ENCODE measurements around the gene RYR1. TPM values are rescaled to one million over a fixed set of nuclear protein-coding genes. Genes with fewer than 3 reads are reported as not detected.
"Not testable (repeated sequence)": the region's sequence is repeated elsewhere in the genome, so short reads cannot be mapped to it uniquely, and the experiment has no call there.

The RYR1 gene
- total RNA-seq, 2 donors from 2014 or later = 13.2 to 41.5 TPM

- Mint-ChIP-seq H3K27me3 (no peaks in the 10 kb centered on the region), H3K27ac (peak overlapping the region; percentile 97), H3K9me3 (no peaks in the 10 kb centered on the region), H3K4me1 (peaks cover 32% of the 10 kb centered on the region), H3K36me3 (ENCODE audit: low read depth) (peaks cover 90% of the 10 kb centered on the region), H3K4me3 (peak overlapping the region; percentile 98)
- no peak for ATAC-seq (replicated peaks)
Observed at GRCh38 chr19:38619361-38620174, 186.1 kb downstream of the RYR1 start.

DNA sequence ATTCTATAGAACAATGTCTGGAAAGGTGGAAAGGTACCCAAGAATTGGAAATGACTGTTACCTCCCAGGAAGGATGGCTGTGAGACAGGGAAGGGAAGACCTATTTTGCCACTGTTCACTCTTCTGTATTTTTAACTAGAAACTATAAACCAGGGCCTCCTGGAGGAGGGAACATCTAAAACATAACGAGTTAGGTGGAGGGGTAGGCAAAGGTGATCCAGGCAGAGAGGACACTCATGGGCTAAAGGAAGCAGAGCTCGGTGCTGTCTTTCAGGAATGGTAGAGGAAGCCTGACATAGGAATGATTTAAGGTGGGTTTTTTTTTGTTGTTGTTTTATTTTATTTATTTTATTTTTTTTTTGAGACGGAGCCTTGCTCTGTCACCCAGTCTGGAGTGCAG, 191.3 kb downstream of the RYR1 start:
- peaks cover 9% of the 10 kb centered on the region for H3K4me1 Mint-ChIP-seq
- no peak for ATAC-seq (replicated peaks)
- H3K36me3 Mint-ChIP-seq (ENCODE audit: low read depth) = peaks cover 96% of the 10 kb centered on the region
- no peak overlapping the region for H3K27ac Mint-ChIP-seq
- no peak overlapping the region for H3K4me3 Mint-ChIP-seq
- H3K9me3 Mint-ChIP-seq = no peaks in the 10 kb centered on the region
- H3K27me3 Mint-ChIP-seq = no peaks in the 10 kb centered on the region

GRCh38 chr19:38626401-38626800, 192.9 kb downstream of the RYR1 start:
- no peaks in the 10 kb centered on the region for H3K9me3 Mint-ChIP-seq
- peaks cover 4% of the 10 kb centered on the region for H3K4me1 Mint-ChIP-seq
- no peak overlapping the region for H3K4me3 Mint-ChIP-seq
- H3K27ac Mint-ChIP-seq = no peak overlapping the region
- H3K36me3 Mint-ChIP-seq (ENCODE audit: low read depth) = peaks cover 100% of the 10 kb centered on the region
- ATAC-seq (replicated peaks) = no peak
- H3K27me3 Mint-ChIP-seq = no peaks in the 10 kb centered on the region

GRCh38 chr19:38629568-38629967, 196.1 kb downstream of the RYR1 start:
- Mint-ChIP-seq H3K9me3 (no peaks in the 10 kb centered on the region), H3K4me1 (peaks cover 3% of the 10 kb centered on the region), H3K4me3 (no peak overlapping the region), H3K36me3 (ENCODE audit: low read depth) (peaks cover 95% of the 10 kb centered on the region), H3K27ac (no peak overlapping the region), H3K27me3 (no peaks in the 10 kb centered on the region)
- ATAC-seq (replicated peaks) = no peak

GRCh38 chr19:38631301-38631700, 197.8 kb downstream of the RYR1 start:
- H3K27me3 Mint-ChIP-seq; H3K9me3 Mint-ChIP-seq; H3K27ac Mint-ChIP-seq; ATAC-seq (replicated peaks); H3K4me1 Mint-ChIP-seq; H3K4me3 Mint-ChIP-seq: not testable (repeated sequence)
- peaks cover 91% of the 10 kb centered on the region for H3K36me3 Mint-ChIP-seq (ENCODE audit: low read depth)

DNA sequence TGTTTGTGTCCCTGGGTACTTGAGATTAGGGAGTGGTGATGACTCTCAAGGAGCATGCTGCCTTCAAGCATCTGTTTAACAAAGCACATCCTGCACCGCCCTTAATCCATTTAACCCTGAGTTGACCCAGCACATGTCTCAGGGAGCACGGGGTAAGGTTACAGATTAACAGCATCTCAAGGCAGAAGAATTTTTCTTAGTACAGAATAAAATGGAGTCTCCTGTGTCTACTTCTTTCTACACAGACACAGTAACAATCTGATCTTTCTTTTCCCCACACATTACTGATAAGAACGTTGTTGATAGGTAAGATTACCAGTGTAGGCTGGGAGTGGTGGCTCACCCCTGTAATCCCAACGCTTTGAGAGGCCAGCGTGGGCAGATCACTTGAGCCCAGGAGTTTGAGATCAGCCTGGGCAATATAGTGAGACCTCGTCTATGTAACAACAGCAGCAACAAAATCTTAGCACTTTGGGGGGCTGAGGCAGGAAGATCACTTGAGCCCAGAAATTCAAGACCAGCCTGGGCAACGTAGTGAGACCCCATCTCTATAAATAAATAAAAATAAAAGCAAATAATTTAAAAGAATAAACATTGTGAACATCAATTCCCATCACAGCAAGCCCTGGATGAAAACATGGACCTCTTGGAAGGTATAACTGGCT, 198.5 kb downstream of the RYR1 start:
- not testable (repeated sequence) for H3K4me3 Mint-ChIP-seq; H3K9me3 Mint-ChIP-seq; H3K27me3 Mint-ChIP-seq; ATAC-seq (replicated peaks); H3K27ac Mint-ChIP-seq
- peaks cover 90% of the 10 kb centered on the region for H3K36me3 Mint-ChIP-seq (ENCODE audit: low read depth)
- H3K4me1 Mint-ChIP-seq = peaks cover 12% of the 10 kb centered on the region

DNA sequence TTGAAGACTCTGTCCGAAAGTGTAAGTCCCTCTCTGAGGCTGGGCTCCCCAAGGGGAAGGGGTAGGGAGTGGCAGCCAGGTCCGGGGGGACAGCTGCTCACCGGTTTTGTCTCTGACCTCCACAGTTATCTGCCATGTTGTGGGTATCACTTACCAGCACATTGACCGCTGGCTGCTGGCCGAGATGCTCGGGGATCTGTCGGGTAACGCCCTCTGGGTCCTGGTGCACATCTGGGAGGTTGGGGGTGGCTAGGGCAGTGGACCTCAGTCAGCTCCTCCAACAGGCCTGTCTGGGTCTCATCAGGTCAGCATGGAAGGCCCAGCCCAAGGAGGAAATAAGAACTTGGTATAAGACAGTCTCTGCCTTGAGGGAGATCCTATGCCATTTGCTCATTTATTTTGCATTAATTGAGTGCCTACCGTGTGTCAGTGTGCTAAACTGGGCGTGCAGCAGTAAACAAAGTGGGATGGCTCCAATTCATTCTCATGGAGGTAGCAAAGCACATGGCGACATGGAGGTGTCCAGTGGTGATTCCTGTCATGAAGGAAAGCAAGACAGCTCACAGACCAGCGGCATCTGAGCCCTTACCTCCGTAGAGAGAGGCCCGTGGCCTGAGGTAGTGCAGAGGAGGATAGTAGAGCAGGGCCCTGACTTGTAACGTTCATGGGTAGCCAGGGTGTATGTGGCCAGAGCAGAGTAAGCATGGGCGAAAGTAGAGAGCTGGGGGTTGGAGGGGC, 199.2 kb downstream of the RYR1 start:
- ATAC-seq (replicated peaks) = no peak
- no peak overlapping the region for H3K27ac Mint-ChIP-seq
- H3K4me1 Mint-ChIP-seq = peaks cover 14% of the 10 kb centered on the region
- H3K27me3 Mint-ChIP-seq = no peaks in the 10 kb centered on the region
- no peaks in the 10 kb centered on the region for H3K9me3 Mint-ChIP-seq
- H3K36me3 Mint-ChIP-seq (ENCODE audit: low read depth) = peaks cover 86% of the 10 kb centered on the region
- no peak overlapping the region for H3K4me3 Mint-ChIP-seq

DNA sequence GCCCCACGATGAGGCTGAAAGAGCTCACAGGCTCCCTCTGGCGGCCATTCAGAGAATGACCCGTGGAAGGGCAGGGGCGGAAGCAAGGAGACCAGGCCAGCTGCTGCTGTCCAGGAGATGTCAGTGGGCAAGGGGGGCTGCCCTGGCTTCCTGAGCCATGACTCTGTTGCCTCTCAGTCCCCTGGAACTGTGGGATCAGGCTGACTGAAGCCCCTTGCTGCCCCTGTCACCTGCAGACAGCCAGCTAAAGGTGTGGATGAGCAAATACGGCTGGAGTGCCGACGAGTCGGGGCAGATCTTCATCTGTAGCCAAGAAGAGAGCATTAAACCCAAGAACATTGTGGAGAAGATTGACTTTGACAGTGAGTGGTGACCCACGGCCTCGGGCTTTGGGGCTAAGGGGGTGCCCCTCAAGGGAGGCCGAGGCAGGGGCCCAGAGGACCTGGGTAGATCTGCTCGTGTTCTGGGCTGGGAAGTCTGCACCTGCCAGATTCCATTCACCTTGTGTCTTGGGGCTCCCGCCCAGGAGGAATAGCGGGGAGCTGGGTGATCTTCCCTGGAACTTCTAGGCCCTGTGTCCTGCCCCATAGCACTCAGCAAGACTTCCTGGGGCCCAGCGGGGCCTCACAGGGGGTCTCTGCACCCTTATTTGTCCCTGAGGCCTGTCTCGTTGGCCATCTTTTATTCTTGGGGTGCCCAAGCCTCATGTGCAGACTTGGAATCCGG, 201.4 kb downstream of the RYR1 start:
- peak overlapping the region; percentile 9 for H3K4me3 Mint-ChIP-seq
- H3K27me3 Mint-ChIP-seq = no peaks in the 10 kb centered on the region
- peak overlapping the region; percentile 65 for H3K27ac Mint-ChIP-seq
- peaks cover 14% of the 10 kb centered on the region for H3K4me1 Mint-ChIP-seq
- peaks cover 64% of the 10 kb centered on the region for H3K36me3 Mint-ChIP-seq (ENCODE audit: low read depth)
- no peaks in the 10 kb centered on the region for H3K9me3 Mint-ChIP-seq
- no peak for ATAC-seq (replicated peaks)

DNA sequence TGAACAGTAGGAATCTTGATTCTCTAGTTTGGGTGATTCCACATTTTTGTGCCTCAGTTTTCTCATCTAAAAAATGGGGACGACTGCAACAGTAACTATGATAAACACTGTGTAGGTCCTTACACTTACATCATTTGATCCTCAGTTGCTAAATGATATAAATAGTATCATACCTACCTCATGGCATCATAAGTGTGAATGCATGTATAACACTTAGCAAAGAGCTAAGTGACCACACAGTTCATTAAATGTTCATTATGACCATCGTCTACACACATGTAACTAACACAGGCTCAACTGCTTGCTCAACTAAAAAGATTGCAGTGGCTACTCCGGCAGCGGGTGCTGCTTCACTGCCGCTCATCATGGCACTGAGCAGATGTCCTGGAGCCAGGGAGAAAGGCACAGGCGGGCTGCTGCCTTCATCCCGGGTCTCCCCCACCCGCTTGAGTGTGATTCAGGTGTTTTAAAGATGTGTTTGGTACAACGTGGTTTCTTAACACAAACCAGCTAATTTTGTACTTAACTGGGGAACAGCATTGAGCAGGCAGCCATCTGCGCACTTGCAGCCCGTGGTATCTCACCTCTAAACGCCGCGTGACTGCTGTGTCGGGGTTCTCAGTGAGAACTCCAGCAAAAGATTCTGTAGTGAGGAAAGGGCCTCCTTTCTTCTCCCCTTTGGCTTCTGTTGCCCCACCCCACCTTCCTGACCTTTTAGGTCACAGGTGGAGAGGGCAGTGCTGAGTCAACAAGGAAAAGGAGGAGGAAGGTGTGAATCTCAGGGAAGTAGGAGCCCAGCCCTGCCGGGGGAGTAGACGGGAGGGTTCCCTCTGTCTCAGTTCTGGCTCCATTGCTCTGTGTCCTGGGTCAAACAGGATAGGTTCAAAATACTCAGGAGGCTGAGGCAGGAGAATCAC, 202.2 kb downstream of the RYR1 start:
- Mint-ChIP-seq H3K36me3 (ENCODE audit: low read depth) (peaks cover 55% of the 10 kb centered on the region), H3K4me1 (peaks cover 14% of the 10 kb centered on the region), H3K27me3 (no peaks in the 10 kb centered on the region), H3K9me3 (no peaks in the 10 kb centered on the region), H3K4me3 (peak overlapping the region; percentile 30), H3K27ac (peak overlapping the region; percentile 59)
- ATAC-seq (replicated peaks) = no peak

Other genes with a start within 250 kb of the RYR1 start
- gene DPF1, start 209.5 kb upstream of the RYR1 start, total RNA-seq = 1 to 10 TPM in 1 of 2 donors, not detected in 1; 1.1 TPM
- gene PPP1R14A, start 177.3 kb upstream of the RYR1 start, total RNA-seq = not detected
- gene SPINT2, start 169.1 kb upstream of the RYR1 start, total RNA-seq = 10 to 100 TPM; 21.3 to 56.6 TPM
- gene C19orf33, start 129.4 kb upstream of the RYR1 start, total RNA-seq = under 1 TPM in 1 of 2 donors, not detected in 1; 0.87 TPM
- gene YIF1B, start 117.7 kb upstream of the RYR1 start, total RNA-seq = 10 to 100 TPM; 77.2 to 84.3 TPM
- 10 to 100 TPM; 13.7 to 19.4 TPM for gene KCNK6, start 113.8 kb upstream of the RYR1 start, total RNA-seq
- gene CATSPERG, start 97.9 kb upstream of the RYR1 start, total RNA-seq = 10 to 100 TPM in 1 of 2 donors, 1 to 10 TPM in 1; 5.0 to 15.2 TPM
- gene PSMD8, start 59.1 kb upstream of the RYR1 start, total RNA-seq = 100 to 1,000 TPM; 166 to 242 TPM
- under 1 TPM in 1 of 2 donors, not detected in 1; 0.95 TPM for gene GGN, start 45.7 kb upstream of the RYR1 start, total RNA-seq
- gene SPRED3, start 45.0 kb upstream of the RYR1 start, total RNA-seq = 10 to 100 TPM in 1 of 2 donors, 1 to 10 TPM in 1; 1.8 to 14.4 TPM
- 10 to 100 TPM; 26.1 to 63.0 TPM for gene FAM98C, start 30.6 kb upstream of the RYR1 start, total RNA-seq
- 10 to 100 TPM; 21.8 to 39.4 TPM for gene RASGRP4, start 7.5 kb upstream of the RYR1 start, total RNA-seq
- 100 to 1,000 TPM; 310 to 354 TPM for gene MAP4K1, start 184.3 kb downstream of the RYR1 start, total RNA-seq
- gene EIF3K, start 185.5 kb downstream of the RYR1 start, total RNA-seq = 100 to 1,000 TPM; 172 to 301 TPM
- gene ACTN4, start 214.0 kb downstream of the RYR1 start, total RNA-seq = 100 to 1,000 TPM; 312 to 393 TPM

All from activated T-helper 17 cell treated with anti-CD3 and anti-CD28 coated beads, Interleukin-2, amount 50 U/mL, for 72 hours (primary cell).